GM12873 (cell line): ENCODE data around the gene GABRR2.

Source experiments
- CTCF ChIP-seq: IDR thresholded peaks from 2 replicates; pipeline ENCODE4 v1.5.1; 2012; ENCODE audit warnings: low read depth, mild to moderate bottlenecking, moderate library complexity, low read length, control low read depth; ENCODE audit not compliant: insufficient read depth; ENCODE audit errors: missing control alignments

The GABRR2 gene

GRCh38 chr6:89217299-89217910 is 97.7 kb downstream of the GABRR2 start, which contains the start of gene GABRR1:
GABRR1 (minus strand) TSS chr6:89217358; CDS start chr6:89217322, 36 bp downstream.
- TF ChIP-seq CTCF = no peak

GRCh38 chr6:89216411-89216810 is 98.7 kb downstream of the GABRR2 start:
- no peak for TF ChIP-seq CTCF

GRCh38 chr6:89215391-89215790 is 99.7 kb downstream of the GABRR2 start:
- TF ChIP-seq CTCF = no peak

- no peak for TF ChIP-seq CTCF
Observed at GRCh38 chr6:89214197-89214596, 100.9 kb downstream of the GABRR2 start.

- no peak for TF ChIP-seq CTCF
Observed at GRCh38 chr6:89212472-89212871, 102.6 kb downstream of the GABRR2 start.

GRCh38 chr6:89209457-89209856 is 105.6 kb downstream of the GABRR2 start:
- TF ChIP-seq CTCF = no peak

GRCh38 chr6:89208551-89208950 is 106.5 kb downstream of the GABRR2 start:
- no peak for TF ChIP-seq CTCF
